H1 (cell line): ENCODE data around the gene RABL6. TPM values are rescaled to one million over a fixed set of nuclear protein-coding genes. Genes with fewer than 3 reads are reported as not detected.

ENCODE experiments used
- CBX8 ChIP-seq: fragments of 300-800, 300-1000 bp; sonication (generic); IDR thresholded peaks from 2 replicates; pipeline ENCODE4 v1.7.1; 2016; ENCODE audit warnings: low read depth, low read length, borderline replicate concordance
- EP300 ChIP-seq, 2 experiments: IDR thresholded peaks; 1 replicate in 1 of 2; 2 replicates in 1 of 2; pipeline ENCODE4 v1.6.1; 2011 to 2012; ENCODE audit warnings: low read depth in 2 of 2, low read length in 2 of 2, mild to moderate bottlenecking in 2 of 2, borderline replicate concordance in 1 of 2, inconsistent platforms in 1 of 2, moderate library complexity in 1 of 2
- GTF2F1 ChIP-seq: IDR thresholded peaks from 2 replicates; pipeline ENCODE4 v1.6.1; 2012; ENCODE audit warnings: low read depth, low read length, improper control_type of control experiment, borderline replicate concordance
- POLR2A ChIP-seq, 2 experiments: IDR thresholded peaks; 1 replicate in 1 of 2; 2 replicates in 1 of 2; pipeline ENCODE4 v1.6.1; 2011; ENCODE audit warnings: low read depth in 2 of 2, low read length in 2 of 2, mild to moderate bottlenecking in 2 of 2; ENCODE audit errors: control extremely low read depth in 1 of 2
- POU5F1 ChIP-seq: IDR thresholded peaks from 2 replicates; pipeline ENCODE4 v1.6.1; 2011; ENCODE audit warnings: low read depth, mild to moderate bottlenecking, low read length, moderate library complexity
- SIRT6 ChIP-seq: IDR thresholded peaks from one replicate; pipeline ENCODE4 v1.7.1; 2012; ENCODE audit warnings: low read length, inconsistent platforms
- SIX5 ChIP-seq: IDR thresholded peaks from 2 replicates; pipeline ENCODE4 v1.6.1; 2011; ENCODE audit warnings: mild to moderate bottlenecking, low read depth, low read length
- polyA plus RNA-seq, 7 experiments: library from polyadenylated mRNA; depleted of rRNA in 3 of 7; stranded (reverse) in 5 of 7; unstranded in 2 of 7; fragments of >200 nt in 5 of 7; fragments of 200-250 nt in 2 of 7; gene quantifications; 1 replicate in 5 of 7; 2 replicates in 1 of 7; 4 replicates in 1 of 7; pipeline versions ENCODE4 v1.2.1 to v1.2.3, GENCODE V29; 2011 to 2013; ENCODE audit warnings: missing spikeins in 2 of 7, mixed read lengths in 2 of 7
- total RNA-seq: library from RNA; stranded (reverse); fragmentation: NEBNext Ultra II Directional; extraction: Animal tissue kit (Norgen Biotek cat#: 25700); gene quantifications from 2 replicates; pipeline ENCODE4 v1.2.1, GENCODE V29; 2021

RABL6 gene
- total and polyA plus RNA-seq, 2 of the 8 experiments (the other 6 are each of a cell fraction or from before 2014, with no cell fraction given), result 70.1 to 130 TPM

GRCh38 chr9:136762915-136763648 is 44.7 kb upstream of the RABL6 start (continued):
- TF ChIP-seq SIRT6 (no peak), POU5F1 (no peak), CBX8 (no peak), EP300 (IDR thresholded peaks at IDR 0.05; ENCODE audit: borderline replicate concordance in 1 of 2, low read depth in 2 of 2, low read length in 2 of 2) (no peak), GTF2F1 (no peak), SIX5 (no peak), POLR2A (IDR thresholded peaks at IDR 0.05; ENCODE audit: control extremely low read depth in 1 of 2, low read depth in 2 of 2, low read length in 2 of 2) (peak in 1 of 2 experiments; percentile 76; a peak in 1 of 3 replicates)
